ENCODE data around the gene TRIM38.
A peak's percentile ranks its signal among the peaks of the same experiment; 100 is the strongest.
"Not testable (repeated sequence)": the region's sequence is repeated elsewhere in the genome, so short reads cannot be mapped to it uniquely, and the experiment has no call there.

Gene TRIM38

DNA sequence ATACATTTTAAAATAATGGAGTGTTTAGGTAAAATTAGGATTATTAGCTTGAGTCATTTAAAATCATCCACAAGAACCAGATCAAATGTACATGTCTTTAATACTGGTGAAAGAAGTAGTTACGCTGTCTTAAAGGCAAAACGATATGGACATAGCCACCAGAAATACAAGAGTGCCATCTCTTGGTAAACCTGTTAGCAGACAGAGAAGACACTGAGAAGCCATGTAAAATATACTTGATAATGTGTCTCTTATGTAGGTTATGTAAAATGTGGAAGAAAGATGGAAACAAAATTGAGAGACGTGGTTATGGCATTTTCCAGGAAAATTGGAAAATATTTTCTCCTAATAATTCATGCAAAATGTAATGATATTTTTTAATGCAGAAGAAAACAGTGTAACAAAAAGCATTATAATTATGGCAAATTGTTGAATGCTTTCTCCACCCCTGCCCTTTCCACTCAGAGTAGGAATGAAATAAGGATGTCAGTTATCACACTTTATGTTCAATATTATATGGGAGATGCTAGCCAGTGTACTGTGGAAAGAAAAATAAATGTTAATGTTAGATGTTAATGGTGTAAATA lies 19.9 kb upstream of the TRIM38 start:
- DNase-seq (ENCODE audit: low spot score), result peak; percentile 3

- DNase-seq (ENCODE audit: low spot score), result no peak
Observed at GRCh38 chr6:25943887-25944286, 18.7 kb upstream of the TRIM38 start.

DNA sequence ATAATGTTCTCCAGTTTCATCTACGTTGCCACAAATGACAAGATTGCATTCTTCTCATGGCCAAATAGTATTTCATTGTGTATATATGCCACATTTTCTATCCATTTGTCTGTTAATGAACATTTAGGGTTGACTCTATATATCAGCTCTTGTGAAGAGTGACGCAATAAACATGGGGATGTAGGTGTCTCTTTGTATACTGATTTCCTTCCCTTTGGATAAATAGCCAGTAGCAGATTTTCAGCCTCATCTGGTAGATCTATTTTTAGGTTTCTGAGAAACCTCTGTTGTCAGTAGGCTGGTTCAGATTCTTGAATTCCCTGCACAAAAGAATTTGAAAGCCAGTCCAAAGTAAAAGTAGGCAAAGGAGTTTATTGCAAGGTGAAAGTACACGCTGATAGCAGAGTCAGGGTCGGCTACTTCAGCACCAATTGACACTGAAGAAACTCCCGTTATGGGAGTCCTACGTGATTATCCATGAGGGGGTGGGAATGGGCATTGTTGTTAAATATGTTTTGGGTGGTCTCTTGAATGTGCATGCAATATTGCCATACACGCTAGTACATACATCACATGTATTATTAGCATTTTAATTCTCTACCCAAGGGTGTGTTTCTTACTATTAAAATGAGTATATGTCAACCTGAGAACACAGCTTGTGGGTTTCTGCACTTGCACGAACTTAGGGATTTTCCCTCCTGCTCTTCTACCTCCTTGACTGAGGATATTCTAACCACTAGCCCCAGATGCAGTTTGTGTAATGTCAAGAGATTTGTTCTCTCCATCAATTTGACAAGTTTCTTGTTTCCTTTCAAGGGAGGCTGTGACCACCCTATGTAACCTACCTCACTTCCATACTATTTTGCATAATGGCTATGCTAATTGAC lies 17.7 kb upstream of the TRIM38 start:
- no peak for DNase-seq (ENCODE audit: low spot score)

DNA sequence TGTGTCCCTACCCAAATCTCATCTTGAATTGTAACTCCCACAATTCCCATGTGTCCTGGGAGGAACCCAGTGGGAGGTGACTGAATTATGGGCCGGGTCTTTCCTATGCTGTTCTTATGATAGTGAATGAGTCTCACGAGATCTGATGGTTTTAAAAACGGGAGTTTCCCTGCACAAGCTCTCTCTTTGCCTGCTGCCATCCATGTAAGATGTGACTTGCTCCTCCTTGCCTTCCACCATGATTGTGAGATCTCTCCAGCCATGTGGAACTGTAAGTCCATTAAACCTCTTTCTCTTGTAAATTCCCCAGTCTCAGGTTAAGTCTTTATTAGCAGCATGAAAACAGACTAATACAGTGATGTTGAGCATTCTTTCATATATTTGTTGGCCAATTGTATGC lies 16.9 kb upstream of the TRIM38 start:
- DNase-seq (ENCODE audit: low spot score), result not testable (repeated sequence)

DNA sequence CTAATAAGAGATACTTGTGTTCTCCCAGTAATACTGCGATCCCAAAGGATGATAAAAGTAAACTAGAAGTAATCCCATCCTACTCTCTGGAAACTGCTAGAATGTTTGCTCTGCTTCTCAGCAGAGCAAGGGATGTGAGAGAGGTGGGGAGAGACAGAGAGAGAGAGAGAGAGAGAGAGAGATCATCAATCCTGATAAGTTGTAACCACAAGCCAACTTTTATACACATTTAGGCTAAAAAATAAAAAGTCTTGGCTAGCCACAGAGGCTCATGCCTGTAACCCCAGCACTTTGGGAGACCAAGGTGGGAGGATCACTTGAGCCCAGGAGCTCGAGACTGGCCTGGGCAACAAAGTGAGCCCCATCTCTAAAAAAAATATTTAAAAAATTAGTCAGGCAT lies 16.0 kb upstream of the TRIM38 start:
- no peak for DNase-seq (ENCODE audit: low spot score)

DNA sequence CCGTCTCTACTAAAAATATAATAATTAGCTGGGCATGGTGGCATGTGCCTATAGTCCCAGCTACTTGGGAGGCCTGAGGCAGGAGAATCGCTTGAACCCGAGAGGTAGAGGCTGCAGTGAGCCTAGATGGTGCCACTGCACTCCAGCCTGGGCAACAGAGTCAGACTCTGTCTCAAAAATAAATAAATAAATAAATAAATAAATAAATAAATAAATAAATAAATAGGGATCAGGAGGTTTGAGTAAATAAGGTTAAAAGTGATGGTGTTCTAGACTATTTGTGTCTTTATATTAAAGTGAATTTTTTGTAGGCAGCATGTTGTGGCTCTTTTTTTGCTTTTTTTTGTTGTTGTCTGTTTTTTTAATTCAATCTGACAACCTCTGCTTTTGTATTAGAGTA lies 15.1 kb upstream of the TRIM38 start:
- DNase-seq (ENCODE audit: low spot score), result not testable (repeated sequence)

- DNase-seq (ENCODE audit: low spot score), result no peak
Observed at GRCh38 chr6:25949695-25950094, 12.9 kb upstream of the TRIM38 start.

GRCh38 chr6:25950297-25950696 lies 12.3 kb upstream of the TRIM38 start:
- no peak for DNase-seq (ENCODE audit: low spot score)

- no peak for DNase-seq (ENCODE audit: low spot score)
Observed at GRCh38 chr6:25951296-25952032, 11.1 kb upstream of the TRIM38 start.

GRCh38 chr6:25952535-25952934 lies 10.1 kb upstream of the TRIM38 start:
- no peak for DNase-seq (ENCODE audit: low spot score)

GRCh38 chr6:25953733-25954132 lies 8.9 kb upstream of the TRIM38 start:
- no peak for DNase-seq (ENCODE audit: low spot score)

DNA sequence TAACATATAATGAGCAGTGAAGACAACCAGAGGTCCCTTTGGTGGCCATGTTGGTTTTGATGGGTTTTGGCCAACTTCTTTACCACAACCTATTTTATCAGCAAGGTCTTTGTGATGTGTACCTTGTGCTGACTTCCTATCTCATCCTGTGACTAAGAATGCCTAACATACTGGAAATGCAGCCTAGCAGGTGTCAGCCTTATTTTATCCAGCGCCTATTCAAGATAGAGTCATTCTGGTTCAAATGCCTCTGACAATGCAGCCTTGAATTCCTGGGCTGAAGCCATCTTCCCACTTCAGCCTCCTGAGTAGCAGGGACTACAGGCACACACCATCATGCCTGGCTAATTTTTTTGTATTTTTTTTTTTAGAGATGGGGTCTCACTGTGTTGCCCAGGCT lies 7.8 kb upstream of the TRIM38 start:
- DNase-seq (ENCODE audit: low spot score), result no peak

DNA sequence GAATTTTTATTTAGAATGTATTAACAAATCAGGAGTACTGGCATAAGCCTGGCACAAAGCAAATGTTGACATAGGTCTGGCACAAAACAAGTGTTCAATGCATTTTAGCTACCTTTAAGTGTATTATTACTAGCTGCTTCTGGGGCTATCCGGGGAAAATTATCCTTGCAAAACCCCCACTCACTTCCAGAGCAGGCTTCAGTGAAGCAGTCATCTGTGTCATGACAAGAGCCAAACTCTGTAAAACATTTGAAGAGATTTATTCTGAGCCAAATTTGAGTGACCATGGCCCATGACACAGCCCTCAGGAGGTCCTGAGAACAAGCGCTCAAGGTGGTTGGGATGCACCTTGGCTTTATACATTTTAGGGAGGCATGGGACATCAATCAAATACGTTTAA lies 6.4 kb upstream of the TRIM38 start:
- DNase-seq (ENCODE audit: low spot score), result no peak

GRCh38 chr6:25958700-25959162 lies 3.9 kb upstream of the TRIM38 start:
- no peak for DNase-seq (ENCODE audit: low spot score)

DNA sequence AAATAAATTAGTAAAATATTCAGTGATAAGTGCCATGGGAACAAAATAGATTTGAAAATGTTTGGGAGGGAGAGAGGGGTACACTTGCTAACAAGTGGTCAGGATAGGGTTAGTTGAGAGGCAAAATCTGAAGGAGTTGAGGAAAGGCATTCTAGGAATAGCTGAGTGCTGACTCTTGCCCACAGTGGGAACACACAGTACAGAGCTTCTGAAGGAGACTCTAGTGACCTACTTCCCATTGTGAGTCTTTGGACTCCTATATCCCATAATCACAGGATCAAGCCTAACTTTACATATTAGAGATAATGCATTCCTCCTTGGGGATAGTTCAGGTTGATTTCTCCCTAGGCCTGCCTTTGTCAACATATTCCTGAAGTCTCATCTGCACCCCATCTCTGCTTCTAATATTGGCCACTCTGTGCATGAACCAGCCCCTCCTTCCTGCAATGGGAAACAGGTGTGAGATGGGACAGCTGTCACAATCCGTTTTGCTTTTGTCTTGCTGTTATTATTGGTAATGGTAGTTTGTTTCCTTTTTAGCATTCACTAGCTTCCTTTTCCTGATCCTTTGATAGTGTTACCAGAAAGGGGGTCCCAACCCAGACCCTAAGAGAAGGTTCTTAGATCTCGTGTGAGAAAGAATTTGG lies 2.6 kb upstream of the TRIM38 start:
- no peak for DNase-seq (ENCODE audit: low spot score)

GRCh38 chr6:25960734-25961133 lies 1.9 kb upstream of the TRIM38 start:
- no peak for DNase-seq (ENCODE audit: low spot score)

DNA sequence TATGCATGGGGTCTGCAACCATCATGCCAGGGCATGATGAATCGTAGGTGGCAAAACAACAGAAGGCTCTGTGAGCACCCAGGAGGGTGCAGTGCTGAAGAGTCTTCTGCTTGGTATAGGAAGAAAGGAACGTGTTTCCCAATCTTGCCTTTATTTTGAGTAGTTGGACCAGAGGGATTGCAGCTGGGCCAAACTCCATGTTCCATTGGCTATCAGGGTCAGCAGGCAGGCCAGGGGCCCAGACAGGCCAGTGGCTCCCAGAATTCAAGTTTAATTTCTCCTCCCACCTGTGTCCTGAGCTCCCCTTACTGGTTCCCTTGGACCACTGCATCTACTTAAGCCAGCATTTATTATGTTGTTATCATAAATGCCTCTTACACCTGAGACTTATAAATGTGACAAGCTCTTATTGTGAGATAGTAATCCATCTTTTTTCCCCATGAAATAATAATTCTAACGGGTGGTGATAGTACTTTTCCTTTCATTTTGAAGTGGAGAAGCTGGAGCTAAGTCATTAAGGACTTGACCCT lies 918 bp upstream of the TRIM38 start:
- no peak for DNase-seq (ENCODE audit: low spot score)

DNA sequence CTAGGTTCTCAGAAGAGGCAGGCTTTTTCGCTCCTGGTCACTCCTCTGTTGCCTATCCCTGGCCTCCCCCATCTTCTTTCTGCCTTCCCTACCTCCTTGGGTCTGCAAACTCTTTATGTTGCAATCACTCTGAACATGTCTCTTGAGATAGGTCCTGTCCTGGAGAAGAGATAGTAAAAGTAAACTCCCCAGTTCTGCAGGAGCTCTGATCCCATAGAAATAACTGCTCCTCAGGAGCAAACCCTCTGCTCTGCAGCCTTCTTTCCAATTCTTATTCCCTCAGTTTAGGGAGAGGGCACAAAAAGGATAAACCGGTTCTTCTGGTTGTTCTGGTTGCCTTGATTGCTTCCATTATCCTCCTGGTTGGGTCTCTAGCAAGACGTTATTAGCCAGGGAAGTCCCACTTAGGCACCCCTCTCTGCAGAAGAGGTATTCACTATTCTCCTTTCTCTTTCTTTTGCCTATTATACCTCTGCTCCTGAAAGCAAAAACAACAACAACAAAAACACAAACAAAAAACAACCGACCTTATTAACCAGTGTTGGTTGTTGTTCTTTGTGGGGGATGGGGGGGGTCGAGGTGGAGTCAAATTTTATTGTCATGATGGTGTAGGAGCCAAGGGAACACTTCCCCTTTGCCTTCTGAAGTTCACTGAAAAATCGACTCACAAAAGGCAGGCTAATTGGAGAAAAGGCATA lies 973 bp downstream of the TRIM38 start:
- no peak for DNase-seq (ENCODE audit: low spot score)

GRCh38 chr6:25965058-25965457 lies 2.5 kb downstream of the TRIM38 start:
- DNase-seq (ENCODE audit: low spot score), result no peak

DNA sequence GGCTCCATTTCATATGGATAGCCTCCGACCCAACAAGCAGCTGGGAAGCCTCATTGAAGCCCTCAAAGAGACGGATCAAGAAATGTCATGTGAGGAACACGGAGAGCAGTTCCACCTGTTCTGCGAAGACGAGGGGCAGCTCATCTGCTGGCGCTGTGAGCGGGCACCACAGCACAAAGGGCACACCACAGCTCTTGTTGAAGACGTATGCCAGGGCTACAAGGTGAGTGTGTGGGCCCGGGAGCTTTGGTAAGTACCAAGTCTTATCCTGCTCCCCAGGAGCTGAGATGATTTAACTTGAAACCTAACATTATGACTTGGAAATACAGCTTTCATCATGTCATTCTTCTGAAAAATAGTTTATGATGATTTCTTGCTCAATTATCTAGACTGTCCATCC lies 4.1 kb downstream of the TRIM38 start:
- DNase-seq (ENCODE audit: low spot score), result no peak

- no peak for DNase-seq (ENCODE audit: low spot score)
Observed at GRCh38 chr6:25968769-25969168, 6.2 kb downstream of the TRIM38 start.
